GM10847 (cell line): ENCODE measurements around the gene SLC2A14.
"Not testable (repeated sequence)": the region's sequence is repeated elsewhere in the genome, so short reads cannot be mapped to it uniquely, and the experiment has no call there.

ENCODE experiments used
- POLR2A ChIP-seq: IDR thresholded peaks from 2 replicates; pipeline ENCODE4 v1.6.1; 2011; ENCODE audit not compliant: insufficient read length; ENCODE audit errors: extremely low read depth

The SLC2A14 gene

DNA sequence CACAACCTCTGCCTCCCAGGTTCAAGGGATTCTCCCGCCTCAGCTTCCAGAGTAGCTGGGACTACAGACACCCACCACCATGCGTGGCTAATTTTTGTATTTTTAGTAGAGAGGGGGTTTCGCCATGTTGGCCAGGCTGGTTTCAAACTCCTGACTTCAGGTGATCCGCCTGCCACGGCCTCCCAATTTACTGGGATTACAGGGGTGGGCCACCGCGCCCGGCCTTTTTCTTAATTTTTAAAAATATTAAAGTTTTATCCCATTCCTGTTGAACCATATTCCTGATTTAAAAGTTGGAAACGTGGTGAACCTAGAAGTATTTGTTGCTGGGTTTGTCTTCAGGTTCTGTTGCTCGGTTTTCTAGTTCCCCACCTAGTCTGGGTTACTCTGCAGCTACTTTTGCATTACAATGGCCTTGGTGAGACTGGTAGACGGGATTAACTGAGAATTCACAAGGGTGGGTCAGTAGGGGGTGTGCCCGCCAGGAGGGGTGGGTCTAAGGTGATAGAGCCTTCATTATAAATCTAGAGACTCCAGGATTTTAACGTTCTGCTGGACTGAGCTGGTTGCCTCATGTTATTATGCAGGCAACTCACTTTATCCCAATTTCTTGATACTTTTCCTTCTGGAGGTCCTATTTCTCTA is 83.7 kb downstream of the SLC2A14 start, which contains the start of gene NANOG:
TSS of gene NANOG (plus strand) at position 519 of the 645 bp plus-strand sequence. CDS start 213 bp downstream, outside the sequence.
- TF ChIP-seq POLR2A, result not testable (repeated sequence)

DNA sequence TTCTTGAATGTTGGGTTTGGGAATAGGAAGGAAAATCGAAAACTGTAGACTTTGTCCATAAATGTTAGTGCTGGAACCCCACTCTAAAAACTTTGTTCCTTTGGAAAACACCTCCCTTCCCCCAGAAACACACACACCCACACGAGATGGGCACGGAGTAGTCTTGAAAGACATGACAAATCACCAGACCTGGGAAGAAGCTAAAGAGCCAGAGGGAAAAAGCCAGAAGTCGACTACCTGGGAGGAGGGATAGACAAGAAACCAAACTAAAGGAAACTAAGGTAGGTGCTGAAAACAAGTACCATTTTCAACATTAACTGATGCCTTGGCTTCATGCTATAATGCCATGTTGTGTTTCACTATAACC is 84.4 kb downstream of the SLC2A14 start:
- TF ChIP-seq POLR2A, result no peak

DNA sequence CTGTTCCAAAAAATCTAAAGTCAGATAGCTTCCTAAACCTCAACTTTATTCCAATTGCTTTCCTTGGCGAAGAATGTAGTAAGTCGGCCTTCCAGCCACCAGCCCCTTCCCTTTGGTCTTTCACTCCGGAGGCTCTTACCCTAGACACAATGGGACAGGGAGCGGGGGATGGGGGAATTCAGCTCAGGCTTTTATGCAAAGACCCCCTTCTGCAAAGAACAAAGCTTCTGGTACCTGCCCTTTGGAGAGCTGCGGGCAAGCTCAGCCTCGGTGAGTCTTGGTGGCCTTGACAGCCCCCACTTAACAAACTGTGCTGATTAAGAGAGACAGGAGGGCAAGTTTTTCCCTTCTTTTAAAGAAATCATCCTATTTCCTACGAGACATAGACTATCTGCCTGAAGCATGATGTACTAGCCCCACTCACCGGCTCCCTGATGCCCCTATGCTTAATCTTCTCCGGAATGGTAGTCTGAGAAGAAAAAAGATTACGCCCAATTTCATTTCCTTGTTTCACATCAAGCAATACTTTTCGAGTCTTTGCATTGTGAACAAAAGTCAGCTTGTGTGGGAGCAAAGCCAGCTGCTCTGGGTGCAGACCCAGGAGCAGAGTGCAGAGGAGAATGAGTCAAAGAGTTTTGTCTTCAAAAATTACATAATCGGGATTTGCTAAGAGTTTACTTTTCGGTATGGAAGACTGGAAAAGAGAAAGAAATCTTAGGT is 85.0 kb downstream of the SLC2A14 start:
- no peak for TF ChIP-seq POLR2A

DNA sequence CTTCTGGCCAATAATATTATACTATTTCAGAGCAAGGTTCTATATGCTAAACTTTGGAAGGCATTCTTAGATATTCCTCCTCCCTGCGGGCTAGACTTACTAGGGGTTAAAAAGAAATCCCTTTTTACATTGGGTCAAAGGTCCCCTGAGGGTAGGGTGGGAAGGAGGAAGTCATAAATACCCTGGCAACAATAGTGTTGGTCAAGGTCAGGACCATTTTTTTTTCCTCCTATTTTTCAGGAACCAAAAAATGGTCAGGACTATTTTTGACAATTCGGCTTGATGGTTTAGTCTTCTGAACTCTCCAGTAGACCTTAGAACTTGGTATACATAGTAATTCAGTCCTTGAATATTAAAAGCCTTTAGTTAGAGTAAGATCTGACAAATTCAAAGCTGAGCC is 88.0 kb downstream of the SLC2A14 start:
- no peak for TF ChIP-seq POLR2A

DNA sequence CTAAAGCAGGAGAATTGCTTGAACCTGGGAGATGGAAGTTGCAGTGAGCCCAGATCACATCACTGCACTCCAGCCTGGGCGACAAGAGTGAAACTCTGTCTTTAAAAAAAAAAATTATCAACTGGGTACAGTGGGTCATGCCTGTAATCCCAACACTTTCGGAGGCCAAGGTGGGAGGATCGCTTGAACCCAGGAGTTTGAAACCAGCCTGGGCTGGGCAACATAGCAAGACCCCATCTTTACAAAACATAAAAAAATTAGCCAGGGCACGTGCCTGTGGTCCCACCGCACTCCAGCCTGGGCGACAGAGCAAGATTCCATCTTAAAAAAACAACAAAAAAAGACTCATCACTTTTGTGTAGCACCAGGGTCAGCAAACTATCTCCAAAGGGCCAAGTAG is 90.7 kb downstream of the SLC2A14 start:
- no peak for TF ChIP-seq POLR2A

DNA sequence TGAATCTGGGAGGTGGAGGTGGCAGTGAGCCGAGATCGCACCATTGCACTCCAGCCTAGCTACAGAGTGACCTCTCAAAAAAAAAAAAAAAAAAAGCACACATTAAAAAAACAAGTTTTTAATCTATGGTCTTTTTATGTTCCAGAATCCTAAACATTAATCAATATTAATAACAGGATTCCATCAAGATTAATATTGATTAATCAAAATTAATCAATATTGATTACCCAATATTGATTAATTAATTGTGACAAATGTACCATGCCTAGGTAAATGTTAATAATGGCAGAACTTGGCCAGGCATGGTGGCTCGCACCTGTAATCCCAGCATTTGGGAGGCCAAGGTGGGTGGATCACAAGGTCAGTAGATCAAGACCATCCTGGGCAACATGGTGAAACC is 91.4 kb downstream of the SLC2A14 start:
- no peak for TF ChIP-seq POLR2A

DNA sequence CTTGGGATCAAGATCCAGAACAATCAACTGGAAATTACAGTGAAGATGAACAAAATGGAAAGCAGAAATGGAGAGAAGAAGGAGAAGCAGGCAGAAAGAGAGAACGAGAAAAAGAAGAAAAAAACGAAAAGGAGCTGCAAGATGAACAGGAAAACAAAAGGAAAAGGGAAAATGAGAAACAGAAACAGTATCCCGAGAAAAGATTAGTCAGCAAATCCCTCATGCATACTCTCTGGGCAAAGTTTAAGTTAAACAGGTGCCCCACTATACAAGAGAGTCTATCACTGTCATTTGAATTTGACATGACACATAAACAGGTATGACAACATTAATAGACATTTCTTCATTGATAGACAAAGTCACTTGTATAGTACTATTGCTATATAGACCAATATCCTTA is 102.7 kb downstream of the SLC2A14 start:
- no peak for TF ChIP-seq POLR2A
